ENCODE measurements around the gene RFLNA.

- no peak for TF ChIP-seq POLR2A (IDR thresholded peaks at IDR 0.05)
- no peak for TF ChIP-seq CTCF (IDR thresholded peaks at IDR 0.05)
- no peak for TF ChIP-seq EP300 (IDR thresholded peaks at IDR 0.05)
These were observed 13.8 kb downstream of the RFLNA start for GRCh38 chr12:124308741-124309140.
